Gastroesophageal sphincter (tissue), 4 donors: ENCODE measurements around the gene MYBBP1A. TPM values are rescaled to one million over a fixed set of nuclear protein-coding genes. Genes with fewer than 3 reads are reported as not detected.

ENCODE experiments used
- ATAC-seq: fragments of 150-250 bp; one replicate; pipeline ENCODE4 v1.9.1; 2016; ENCODE audit warnings: mild to moderate bottlenecking, moderate library complexity
- H3K27ac ChIP-seq, 4 donors: fragments of 200-600 bp; sonication (generic) in 3 of 4; 1 replicate in 3 of 4; 2 replicates in 1 of 4; pipeline ENCODE4 v1.5.1; 2016 to 2019
- H3K27me3 ChIP-seq: fragments of 200-600 bp; sonication (generic); one replicate; pipeline ENCODE4 v1.5.1; 2019
- H3K36me3 ChIP-seq, 2 donors: fragments of 200-600 bp; sonication (generic); one replicate each; pipeline ENCODE4 v1.5.1; 2019; ENCODE audit warnings: control low read depth in 1 of 2
- H3K4me1 ChIP-seq, 3 donors: fragments of 200-600 bp; sonication (generic); 1 replicate in 2 of 3; 2 replicates in 1 of 3; pipeline ENCODE4 v1.5.1; 2016 to 2019; ENCODE audit warnings: control low read depth in 2 of 3
- H3K4me3 ChIP-seq, 2 donors: fragments of 200-600 bp; sonication (generic); one replicate each; pipeline ENCODE4 v1.5.1; 2019; ENCODE audit warnings: mild to moderate bottlenecking in 1 of 2, moderate library complexity in 1 of 2
- H3K9me3 ChIP-seq, 3 donors: fragments of 200-600 bp; sonication (generic); one replicate each; pipeline ENCODE4 v1.5.1; 2017 to 2019; ENCODE audit warnings: control low read depth in 2 of 3
- CTCF ChIP-seq, 4 experiments: fragments of 200-600 bp in 2 of 4; fragments of 450-650 bp in 2 of 4; sonication (generic) in 1 of 4; IDR thresholded peaks; one replicate each; pipeline ENCODE4 v1.5.1; 2017 to 2019; ENCODE audit warnings: antibody characterized with exemption in 4 of 4, mild to moderate bottlenecking in 2 of 4, moderate library complexity in 2 of 4
- EP300 ChIP-seq: sonication (generic); formaldehyde crosslinking; IDR thresholded peaks from one replicate; pipeline ENCODE4 v1.6.1; 2017; ENCODE audit warnings: antibody characterized with exemption, mild to moderate bottlenecking
- POLR2A ChIP-seq, 2 donors: fragments of 450-650 bp; IDR thresholded peaks; one replicate each; pipeline ENCODE4 v1.6.1; 2017; ENCODE audit warnings: antibody characterized with exemption in 2 of 2, mild to moderate bottlenecking in 2 of 2, moderate library complexity in 1 of 2
- POLR2AphosphoS5 ChIP-seq: sonication (generic); formaldehyde crosslinking; IDR thresholded peaks from one replicate; pipeline ENCODE4 v1.6.1; 2017; ENCODE audit warnings: antibody characterized with exemption
- WGBS, 2 donors: methylation state at CpG; one replicate each; pipeline ENCODE4 v1.1.5; 2018; ENCODE audit warnings: low coverage in 1 of 2; 5-methylcytosine and 5-hydroxymethylcytosine counted together
- total RNA-seq, 4 donors: library from RNA; depleted of rRNA; stranded (reverse); fragments of >200 nt; gene quantifications; one replicate each; pipeline ENCODE4 v1.1.0, GENCODE V29; 2016

The MYBBP1A gene
- total RNA-seq, 4 donors from 2014 or later: 19.1 to 46.4 (median 40.9) TPM

- ATAC-seq: no peak
- 80% methylated on average over 1 of the region's 57 CpGs; no CpG with 5 or more reads in 1 of the 2 donors for WGBS, 2 donors
- Histone ChIP-seq H3K4me1 (peaks cover 0 to 32% (median 5%) of the 10 kb centered on the region in 3 donors), H3K27ac (peak overlapping the region in 3 of 4 donors; percentile 66 to 86 (median 76)), H3K9me3 (no peaks in the 10 kb centered on the region), H3K27me3 (peaks cover 57% of the 10 kb centered on the region), H3K36me3 (no peaks in the 10 kb centered on the region), H3K4me3 (peak overlapping the region; percentile 42 to 65)
- TF ChIP-seq EP300 (no peak), POLR2AphosphoS5 (no peak), CTCF (IDR thresholded peaks at IDR 0.05) (no peak), POLR2A (IDR thresholded peaks at IDR 0.05) (no peak)
Measured at GRCh38 chr17:4584917-4585637, 29.9 kb upstream of the MYBBP1A start.

GRCh38 chr17:4584101-4584916 is 29.1 kb upstream of the MYBBP1A start, which contains the start of gene SMTNL2:
SMTNL2 (plus strand) TSS chr17:4584529; CDS start chr17:4584606, 77 bp downstream.
- peak; percentile 69 for ATAC-seq
- Histone ChIP-seq H3K27me3 (peaks cover 59% of the 10 kb centered on the region), H3K4me1 (peaks cover 0 to 32% (median 5%) of the 10 kb centered on the region in 3 donors), H3K9me3 (no peaks in the 10 kb centered on the region), H3K27ac (peak within 1 kb of the TSS in 3 of 4 donors; percentile 73 to 86 (median 76)), H3K36me3 (no peaks in the 10 kb centered on the region), H3K4me3 (peak within 1 kb of the TSS; percentile 42 to 65)
- TF ChIP-seq POLR2AphosphoS5 (no peak), CTCF (IDR thresholded peaks at IDR 0.05) (peak in 1 of 4 experiments; percentile 9), POLR2A (IDR thresholded peaks at IDR 0.05) (peak; percentile 19 to 21), EP300 (no peak)
- 0% methylated on average over 5 of the region's 100 CpGs; no CpG with 5 or more reads in 1 of the 2 donors for WGBS, 2 donors

DNA sequence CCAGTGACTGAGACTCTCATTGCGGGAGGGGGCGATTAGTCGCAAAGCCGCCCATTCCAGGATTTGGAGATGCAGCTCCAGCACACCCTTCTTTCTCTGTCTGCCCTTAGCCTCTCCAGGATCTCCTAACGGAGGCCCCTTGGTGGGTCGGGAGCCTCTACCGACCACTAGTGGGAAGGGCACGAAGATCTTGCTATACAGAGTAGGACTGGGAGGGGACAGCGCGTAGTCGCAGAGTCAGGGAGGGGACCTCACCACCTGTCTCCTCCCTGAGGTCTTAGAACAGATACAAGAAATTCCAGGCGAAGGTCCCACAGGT is 28.6 kb upstream of the MYBBP1A start:
- Histone ChIP-seq H3K36me3 (no peaks in the 10 kb centered on the region), H3K4me3 (peak overlapping the region; percentile 42 to 65), H3K9me3 (no peaks in the 10 kb centered on the region), H3K4me1 (peaks cover 0 to 32% (median 5%) of the 10 kb centered on the region in 3 donors), H3K27ac (peak overlapping the region in 3 of 4 donors; percentile 73 to 86 (median 76)), H3K27me3 (peaks cover 59% of the 10 kb centered on the region)
- WGBS, 2 donors: 12% methylated on average over 6 of the region's 12 CpGs; no CpG with 5 or more reads in 1 of the 2 donors
- ATAC-seq: peak; percentile 65
- no peak for TF ChIP-seq EP300
- no peak for TF ChIP-seq POLR2AphosphoS5
- no peak for TF ChIP-seq POLR2A (IDR thresholded peaks at IDR 0.05)
- TF ChIP-seq CTCF (IDR thresholded peaks at IDR 0.05): peak in 3 of 4 experiments; percentile 17 to 63 (median 31)

- ATAC-seq: no peak
- 69% methylated on average over 3 of the region's 3 CpGs; no CpG with 5 or more reads in 1 of the 2 donors for WGBS, 2 donors
- no peak overlapping the region for H3K4me3 ChIP-seq
- no peaks in the 10 kb centered on the region for H3K36me3 ChIP-seq
- H3K27me3 ChIP-seq: peaks cover 59% of the 10 kb centered on the region
- H3K4me1 ChIP-seq: peaks cover 0 to 32% (median 5%) of the 10 kb centered on the region in 3 donors
- no peaks in the 10 kb centered on the region for H3K9me3 ChIP-seq
- TF ChIP-seq POLR2A (IDR thresholded peaks at IDR 0.05) (no peak), EP300 (no peak), CTCF (IDR thresholded peaks at IDR 0.05) (no peak), POLR2AphosphoS5 (no peak)
- peak overlapping the region in 1 of 4 donors; percentile 86 for H3K27ac ChIP-seq
Measured at GRCh38 chr17:4583206-4583605, 28.0 kb upstream of the MYBBP1A start.
